Measurements from ENCODE around the gene IVD. TPM values are rescaled to one million over a fixed set of nuclear protein-coding genes. Genes with fewer than 3 reads are reported as not detected.

Gene IVD
- total and polyA plus RNA-seq, 2 donors from 2014 or later, result 76.9 to 83.0 TPM

DNA sequence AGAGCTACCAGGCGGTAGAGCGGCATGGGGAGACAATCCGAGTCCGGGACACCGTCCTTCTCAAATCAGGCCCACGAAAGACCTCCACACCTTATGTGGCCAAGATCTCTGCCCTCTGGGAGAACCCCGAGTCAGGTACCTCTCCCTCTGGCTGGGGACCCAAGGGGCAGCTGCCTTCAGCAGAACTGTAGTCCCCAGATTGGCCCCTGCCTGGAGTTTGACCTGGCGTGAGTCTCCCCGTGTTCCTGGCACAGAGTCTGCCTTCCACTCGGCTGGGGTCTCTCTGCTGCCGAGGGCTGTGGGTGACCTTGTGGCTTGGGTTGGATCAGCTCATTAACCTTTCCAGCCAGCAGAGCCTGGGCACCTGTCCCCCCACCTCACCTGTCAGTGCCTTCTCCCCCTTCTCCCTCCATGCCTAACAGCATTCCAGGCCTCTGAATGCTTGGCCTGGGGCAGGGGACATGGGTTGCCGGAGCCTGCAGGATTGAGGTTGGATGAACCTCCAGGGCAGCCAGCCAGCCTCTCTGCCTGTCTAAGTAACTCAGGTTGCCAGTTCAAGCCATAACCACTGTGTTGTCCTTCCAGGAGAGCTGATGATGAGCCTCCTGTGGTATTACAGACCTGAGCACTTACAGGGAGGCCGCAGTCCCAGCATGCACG is 58.4 kb downstream of the IVD start:
- Histone ChIP-seq H3K4me1 (ENCODE audit: control insufficient read depth in 2 of 3, insufficient read depth in 2 of 3, low read depth in 1 of 3, low read length in 3 of 3) (no peaks in the 10 kb centered on the region), H3K9me3 (ENCODE audit: control insufficient read depth in 2 of 3, insufficient read depth in 1 of 3, low read length in 3 of 3) (no peaks in the 10 kb centered on the region), H3K27ac (ENCODE audit: low read depth in 2 of 2, low read length in 2 of 2) (no peak overlapping the region), H3K4me3 (ENCODE audit: low read length in 3 of 3) (no peak overlapping the region), H3K9ac (ENCODE audit: low read length in 3 of 3) (no peak overlapping the region), H3K27me3 (ENCODE audit: control insufficient read depth, insufficient read depth, low read length) (no peaks in the 10 kb centered on the region), H3K36me3 (ENCODE audit: control insufficient read depth in 2 of 3, insufficient read depth in 3 of 3, low read length in 3 of 3) (peaks cover 0 to 30% (median 14%) of the 10 kb centered on the region in 3 donors)
- DNase-seq (no peak), FAIRE-seq (no peak)
- intact Hi-C loops (cut with DNase I), result no loop called here
- TF ChIP-seq CTCF (IDR thresholded peaks at IDR 0.05; ENCODE audit: borderline replicate concordance, extremely low read depth, insufficient read depth), result no peak

DNA sequence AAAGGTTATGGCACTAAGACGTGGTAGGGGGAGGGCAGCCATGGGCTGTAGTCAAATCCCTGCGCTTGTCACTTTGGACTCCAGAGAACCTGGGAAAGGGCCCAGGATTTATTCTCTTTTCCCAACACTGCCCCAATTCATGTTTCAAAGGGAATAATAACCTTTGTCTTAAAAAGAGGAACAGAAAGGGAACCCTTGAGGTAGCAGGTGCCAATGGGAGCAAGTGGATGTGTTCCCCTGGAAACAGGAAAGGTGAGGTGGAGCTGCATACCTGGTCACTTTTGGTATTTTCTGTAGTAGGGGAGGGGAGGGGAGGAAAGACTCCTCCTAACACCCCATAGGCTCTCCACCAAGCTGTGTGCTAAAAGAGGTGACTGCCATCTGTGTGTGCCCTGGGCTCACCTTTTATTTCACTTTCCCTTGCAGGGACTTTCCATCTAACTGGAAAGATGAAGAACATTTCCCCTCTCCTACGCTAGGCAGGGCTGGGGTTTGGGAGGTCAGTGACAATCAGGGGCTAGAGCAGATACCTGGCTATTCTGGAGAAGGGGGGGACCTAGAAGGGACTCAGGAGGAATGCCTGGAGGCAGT is 59.1 kb downstream of the IVD start:
- no peaks in the 10 kb centered on the region for H3K4me1 ChIP-seq (ENCODE audit: control insufficient read depth in 2 of 3, insufficient read depth in 2 of 3, low read depth in 1 of 3, low read length in 3 of 3)
- no peak overlapping the region for H3K4me3 ChIP-seq (ENCODE audit: low read length in 3 of 3)
- H3K27ac ChIP-seq (ENCODE audit: low read depth in 2 of 2, low read length in 2 of 2), result no peak overlapping the region
- TF ChIP-seq CTCF (IDR thresholded peaks at IDR 0.05; ENCODE audit: borderline replicate concordance, extremely low read depth, insufficient read depth), result no peak
- peaks cover 0 to 25% (median 12%) of the 10 kb centered on the region in 3 donors for H3K36me3 ChIP-seq (ENCODE audit: control insufficient read depth in 2 of 3, insufficient read depth in 3 of 3, low read length in 3 of 3)
- DNase-seq (no peak), FAIRE-seq (no peak)
- H3K9me3 ChIP-seq (ENCODE audit: control insufficient read depth in 2 of 3, insufficient read depth in 1 of 3, low read length in 3 of 3), result no peaks in the 10 kb centered on the region
- intact Hi-C loops (cut with DNase I), result no loop called here
- H3K9ac ChIP-seq (ENCODE audit: low read length in 3 of 3), result no peak overlapping the region
- no peaks in the 10 kb centered on the region for H3K27me3 ChIP-seq (ENCODE audit: control insufficient read depth, insufficient read depth, low read length)

DNA sequence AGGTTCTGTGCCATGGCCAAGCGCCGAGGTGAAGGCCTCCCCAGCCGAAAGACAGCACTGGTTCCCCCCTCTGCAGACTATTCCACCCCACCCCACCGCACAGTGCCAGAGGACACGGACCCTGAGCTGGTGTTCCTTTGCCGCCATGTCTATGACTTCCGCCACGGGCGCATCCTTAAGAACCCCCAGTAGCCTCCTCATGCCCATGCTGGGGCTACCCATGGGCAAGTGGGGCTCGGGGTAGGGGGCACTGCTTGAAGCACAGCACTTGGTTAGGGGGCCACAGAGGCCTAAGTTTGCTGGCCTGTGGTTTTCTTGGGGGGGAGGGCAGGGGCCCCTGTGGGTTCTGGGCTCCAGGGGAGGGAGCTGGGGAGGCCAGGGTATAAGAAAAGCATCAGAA is 60.3 kb downstream of the IVD start:
- Histone ChIP-seq H3K4me3 (ENCODE audit: low read length in 3 of 3) (no peak overlapping the region), H3K9me3 (ENCODE audit: control insufficient read depth in 2 of 3, insufficient read depth in 1 of 3, low read length in 3 of 3) (no peaks in the 10 kb centered on the region), H3K36me3 (ENCODE audit: control insufficient read depth in 2 of 3, insufficient read depth in 3 of 3, low read length in 3 of 3) (peaks cover 0 to 15% (median 10%) of the 10 kb centered on the region in 3 donors), H3K27me3 (ENCODE audit: control insufficient read depth, insufficient read depth, low read length) (no peaks in the 10 kb centered on the region), H3K9ac (ENCODE audit: low read length in 3 of 3) (no peak overlapping the region), H3K4me1 (ENCODE audit: control insufficient read depth in 2 of 3, insufficient read depth in 2 of 3, low read depth in 1 of 3, low read length in 3 of 3) (peaks cover 0 to 6% (median 0%) of the 10 kb centered on the region in 3 donors), H3K27ac (ENCODE audit: low read depth in 2 of 2, low read length in 2 of 2) (no peak overlapping the region)
- intact Hi-C loops (cut with DNase I), result no loop called here
- FAIRE-seq (no peak), DNase-seq (peak in 1 of 5 donors; percentile 22)
- TF ChIP-seq CTCF (IDR thresholded peaks at IDR 0.05; ENCODE audit: borderline replicate concordance, extremely low read depth, insufficient read depth), result no peak
